Cardiac fibroblast (primary cell): Measurements from ENCODE around the gene AMN.
"Not testable (repeated sequence)": the region's sequence is repeated elsewhere in the genome, so short reads cannot be mapped to it uniquely, and the experiment has no call there.

Experiments
- DNase-seq, 2 donors: peaks; one replicate each; pipeline versions ENCODE4 v3.0.0 to v3.0.0-alpha.2; 2010; ENCODE audit warnings: low read depth in 2 of 2
- H3K4me3 ChIP-seq, 2 donors: replicated peaks in 1 of 2; 1 replicate in 1 of 2; 2 replicates in 1 of 2; pipeline ENCODE4 v1.5.1; 2011; ENCODE audit warnings: low read depth in 2 of 2, low read length in 2 of 2, mild to moderate bottlenecking in 2 of 2, moderate library complexity in 1 of 2
- CTCF ChIP-seq: IDR thresholded peaks from one replicate; pipeline ENCODE4 v1.5.1; 2011; ENCODE audit warnings: low read depth, mild to moderate bottlenecking, low read length, inconsistent platforms

AMN gene

DNA sequence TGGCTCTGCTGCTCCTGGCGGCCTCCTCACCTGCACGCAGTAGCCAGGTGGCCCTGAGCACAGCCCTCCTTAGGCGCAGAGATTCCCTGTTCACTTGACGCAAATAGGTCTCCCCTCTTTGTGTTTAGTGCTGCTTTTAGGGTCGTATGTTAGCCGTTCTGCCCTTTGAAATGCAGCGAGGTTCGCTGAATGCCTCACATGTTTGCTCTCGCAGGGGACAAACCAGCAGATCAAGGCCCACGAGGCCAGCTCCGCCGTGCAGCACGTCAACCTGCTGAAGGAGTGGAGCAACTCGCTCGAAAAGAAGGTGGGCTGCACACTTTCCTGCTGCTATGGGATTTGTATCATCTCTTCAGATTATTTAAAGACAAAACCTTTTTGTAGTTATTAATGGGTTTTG is 31.4 kb upstream of the AMN start:
- H3K4me3 ChIP-seq, result no peak overlapping the region
- no peak for TF ChIP-seq CTCF
- DNase-seq, result no peak

DNA sequence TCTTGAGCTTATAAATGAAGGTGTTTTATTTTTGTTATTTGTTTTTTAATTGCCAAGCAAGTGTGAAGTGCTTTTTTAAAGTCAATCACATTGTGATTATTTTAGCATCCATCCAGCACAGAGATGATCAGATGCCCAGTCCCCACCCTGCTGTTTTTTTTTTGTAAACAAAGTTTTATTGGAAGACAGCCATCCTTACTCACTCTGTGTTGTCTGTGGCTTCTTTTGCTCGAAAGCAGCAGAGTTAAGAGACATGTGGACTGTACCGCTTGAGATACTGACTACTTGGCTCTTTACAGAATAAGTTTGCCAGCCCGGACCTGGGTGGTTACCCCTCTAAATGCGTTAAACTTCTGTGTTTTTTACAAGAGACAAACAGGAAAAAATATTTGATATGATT is 30.9 kb upstream of the AMN start:
- H3K4me3 ChIP-seq, result no peak overlapping the region
- no peak for TF ChIP-seq CTCF
- peak; percentile 58 to 59 for DNase-seq

GRCh38 chr14:102892651-102893050 is 29.8 kb upstream of the AMN start:
- TF ChIP-seq CTCF, result no peak
- DNase-seq, result no peak
- H3K4me3 ChIP-seq, result no peak overlapping the region

DNA sequence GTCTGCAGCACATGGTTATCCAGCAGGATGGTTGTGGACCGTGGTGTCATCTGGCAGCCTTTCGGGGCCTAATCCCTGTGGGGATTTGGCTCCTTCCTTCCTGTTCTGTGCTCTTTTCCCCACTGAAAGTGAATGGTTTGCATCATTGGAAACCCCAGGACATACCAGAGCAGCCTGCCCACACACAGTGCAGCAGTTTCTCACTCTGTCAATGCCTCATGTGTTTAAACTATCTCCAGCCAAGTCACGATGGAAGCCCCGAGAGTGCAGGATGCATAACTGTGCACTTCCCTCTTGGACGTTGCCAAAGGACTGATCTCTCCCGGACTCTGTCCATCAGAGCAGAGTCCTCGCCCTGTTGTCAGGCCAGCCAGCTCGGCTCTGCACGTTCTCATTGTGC is 29.0 kb upstream of the AMN start:
- H3K4me3 ChIP-seq, result no peak overlapping the region
- no peak for TF ChIP-seq CTCF
- DNase-seq, result peak; percentile 93 to 96

- not testable (repeated sequence) for H3K4me3 ChIP-seq, DNase-seq
Observed at GRCh38 chr14:102896735-102897134, 25.7 kb upstream of the AMN start.

DNA sequence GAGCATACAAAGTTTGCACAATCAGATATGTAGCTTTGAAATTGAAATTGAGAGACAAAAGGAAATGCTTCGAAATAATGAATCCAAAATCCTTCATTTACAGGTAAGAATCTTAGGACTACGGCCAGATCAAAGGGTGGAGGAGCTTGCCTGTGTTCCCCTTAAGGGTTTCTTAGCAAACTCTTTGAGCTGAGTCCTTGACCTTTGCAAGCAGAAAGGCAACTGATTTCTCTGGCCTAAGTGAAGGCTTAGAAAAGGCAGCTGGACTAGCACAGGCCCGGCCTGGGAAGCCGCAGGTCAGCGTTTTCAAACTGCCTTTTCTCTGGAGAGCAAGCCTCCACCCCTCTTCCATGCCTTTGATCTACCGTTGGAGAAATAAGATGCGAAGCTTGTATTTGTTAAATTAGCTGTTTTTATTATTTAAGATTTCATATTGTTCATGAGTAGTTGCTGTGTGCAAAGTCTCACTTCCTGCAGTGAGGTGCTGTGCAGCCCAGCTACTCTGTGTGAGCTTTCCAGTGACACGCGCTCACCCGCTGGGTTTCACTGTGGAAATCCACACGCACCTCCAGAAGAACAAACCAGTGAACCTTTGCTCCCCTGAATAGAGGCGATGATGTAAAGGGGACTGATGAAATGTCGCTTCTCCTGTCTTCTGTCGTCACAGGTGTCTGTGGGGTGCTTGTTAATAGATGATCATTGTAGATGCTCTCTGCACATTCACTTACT is 25.0 kb upstream of the AMN start:
- TF ChIP-seq CTCF, result no peak
- H3K4me3 ChIP-seq, result no peak overlapping the region
- DNase-seq, result no peak

- TF ChIP-seq CTCF, result no peak
- no peak for DNase-seq
- no peak overlapping the region for H3K4me3 ChIP-seq
Observed at GRCh38 chr14:102898298-102898697, 24.2 kb upstream of the AMN start.
